GM23338 (cell line): ENCODE measurements around the gene NUP214. TPM values are rescaled to one million over a fixed set of nuclear protein-coding genes. Genes with fewer than 3 reads are reported as not detected.

ENCODE experiments used
- ATAC-seq: fragments of 200-7000 bp; cut with Tn5 transposase; 3 replicates; pipeline ENCODE4 v1.9.1; 2020
- DNase-seq: peaks from one replicate; pipeline ENCODE4 v3.0.0-alpha.2; 2015; ENCODE audit warnings: low spot score
- H2AFZ ChIP-seq: fragments of 200-600 bp; sonication (generic); 2 replicates; pipeline ENCODE4 v1.8.0; 2016; ENCODE audit warnings: antibody characterized with exemption, mild to moderate bottlenecking, moderate library complexity
- H3F3A ChIP-seq: fragments of 200-600 bp; sonication (generic); replicated peaks from 2 replicates; pipeline ENCODE4 v1.8.0; 2017; ENCODE audit warnings: antibody characterized with exemption, mixed run types, low read depth
- H3K27ac ChIP-seq: fragments of 200-600 bp; sonication (generic); 2 replicates; pipeline ENCODE4 v1.6.1; 2016; ENCODE audit warnings: low read depth
- H3K27me3 ChIP-seq: fragments of 200-600 bp; sonication (generic); 2 replicates; pipeline ENCODE4 v1.8.0; 2016; ENCODE audit warnings: mild to moderate bottlenecking, mixed run types, moderate library complexity; ENCODE audit not compliant: insufficient read depth
- H3K36me3 ChIP-seq: fragments of 200-600 bp; sonication (generic); 2 replicates; pipeline ENCODE4 v1.8.0; 2016; ENCODE audit warnings: mild to moderate bottlenecking; ENCODE audit not compliant: insufficient read depth
- H3K4me1 ChIP-seq: fragments of 200-600 bp; sonication (generic); 2 replicates; pipeline ENCODE4 v1.8.0; 2016; ENCODE audit warnings: mild to moderate bottlenecking, moderate library complexity; ENCODE audit not compliant: insufficient read depth
- H3K4me2 ChIP-seq: fragments of 200-600 bp; sonication (generic); 2 replicates; pipeline ENCODE4 v1.7.1; 2017; ENCODE audit warnings: mixed run types
- H3K4me3 ChIP-seq: fragments of 200-600 bp; sonication (generic); 2 replicates; pipeline ENCODE4 v1.6.1; 2016; ENCODE audit warnings: mixed run types
- H3K79me2 ChIP-seq: fragments of 200-600 bp; sonication (generic); replicated peaks from 2 replicates; pipeline ENCODE4 v1.8.0; 2017; ENCODE audit warnings: mild to moderate bottlenecking; ENCODE audit not compliant: insufficient read depth
- H3K9me2 ChIP-seq: fragments of 200-600 bp; sonication (generic); 2 replicates; pipeline ENCODE4 v1.8.0; 2017; ENCODE audit not compliant: insufficient read depth
- H4K20me1 ChIP-seq: fragments of 200-600 bp; sonication (generic); replicated peaks from 2 replicates; pipeline ENCODE4 v1.8.0; 2017; ENCODE audit warnings: mild to moderate bottlenecking; ENCODE audit not compliant: insufficient read depth
- H3K27ac Mint-ChIP-seq: 2 replicates; pipeline ENCODE4 v1.8.0; 2020; ENCODE audit warnings: inconsistent platforms, mild to moderate bottlenecking, moderate library complexity, mixed read lengths
- H3K27me3 Mint-ChIP-seq: 3 replicates; pipeline ENCODE4 v1.8.0; 2022; ENCODE audit warnings: low read depth, mild to moderate bottlenecking, moderate library complexity, mixed read lengths, inconsistent platforms; ENCODE audit not compliant: insufficient read depth, poor library complexity
- H3K36me3 Mint-ChIP-seq: 3 replicates; pipeline ENCODE4 v1.8.0; 2021; ENCODE audit warnings: low read depth, mild to moderate bottlenecking, inconsistent platforms, moderate library complexity, mixed read lengths
- H3K4me1 Mint-ChIP-seq: 3 replicates; pipeline ENCODE4 v1.8.0; 2020; ENCODE audit warnings: mild to moderate bottlenecking, inconsistent platforms, mixed read lengths
- H3K4me3 Mint-ChIP-seq: 3 replicates; pipeline ENCODE4 v1.8.0; 2021; ENCODE audit warnings: moderate library complexity, mild to moderate bottlenecking, inconsistent platforms, mixed read lengths
- H3K9me3 Mint-ChIP-seq: 3 replicates; pipeline ENCODE4 v1.8.0; 2020; ENCODE audit warnings: moderate library complexity, mild to moderate bottlenecking, inconsistent platforms, mixed read lengths
- CREB1 ChIP-seq: fragments of 250-450 bp; sonication (Bioruptor Pico); IDR thresholded peaks from 2 replicates; pipeline ENCODE4 v1.5.0; 2020; ENCODE audit warnings: low read depth, mild to moderate bottlenecking, moderate library complexity
- CTCF ChIP-seq, 2 experiments: fragments of 200-600 bp in 1 of 2; sonication (generic) in 1 of 2; conservative IDR thresholded peaks; 2 replicates each; pipeline versions ENCODE4 v1.5.1 to v1.6.1; 2016 to 2017; ENCODE audit warnings: antibody characterized with exemption in 2 of 2, low read depth in 2 of 2, mild to moderate bottlenecking in 2 of 2, moderate library complexity in 1 of 2
- EZH2 ChIP-seq: fragments of 200-600 bp; sonication (generic); IDR thresholded peaks from one replicate; pipeline ENCODE4 v1.8.0; 2017; ENCODE audit warnings: antibody characterized with exemption, mild to moderate bottlenecking, low read depth; ENCODE audit not compliant: unreplicated experiment
- EZH2phosphoT487 ChIP-seq: fragments of 200-600 bp; sonication (generic); IDR thresholded peaks from one replicate; pipeline ENCODE4 v1.8.1; 2018; ENCODE audit warnings: antibody characterized with exemption; ENCODE audit not compliant: unreplicated experiment
- JUNB ChIP-seq: IDR thresholded peaks from one replicate; pipeline ENCODE4 v1.6.1; 2016; ENCODE audit warnings: antibody characterized with exemption; ENCODE audit not compliant: unreplicated experiment
- NANOG ChIP-seq: IDR thresholded peaks from 2 replicates; pipeline ENCODE4 v1.6.1; 2016; ENCODE audit warnings: antibody characterized with exemption, borderline replicate concordance
- POLR2AphosphoS5 ChIP-seq: IDR thresholded peaks from 2 replicates; pipeline ENCODE4 v1.6.1; 2016; ENCODE audit warnings: antibody characterized with exemption, low read depth
- STAT1 ChIP-seq: IDR thresholded peaks from one replicate; pipeline ENCODE4 v1.6.1; 2016; ENCODE audit warnings: antibody characterized with exemption; ENCODE audit not compliant: unreplicated experiment
- ZNF114 ChIP-seq: fragments of 250-450 bp; sonication (Bioruptor Pico); IDR thresholded peaks from 2 replicates; pipeline ENCODE4 v1.5.0; 2020; ENCODE audit warnings: mild to moderate bottlenecking, moderate library complexity
- ZNF331 ChIP-seq: fragments of 250-450 bp; sonication (Bioruptor Pico); IDR thresholded peaks from 2 replicates; pipeline ENCODE4 v1.5.0; 2020; ENCODE audit warnings: low read depth, mild to moderate bottlenecking, moderate library complexity
- ZNF462 ChIP-seq: fragments of 250-450 bp; sonication (Bioruptor Pico); IDR thresholded peaks from 2 replicates; pipeline ENCODE4 v1.5.0; 2020; ENCODE audit warnings: mild to moderate bottlenecking, moderate library complexity
- polyA plus RNA-seq: library from polyadenylated mRNA; unstranded; fragments of >200 nt; fragmentation: Nextera tagmentation; extraction: Ambion mirVana; gene quantifications from 2 replicates; pipeline ENCODE4 v1.2.1, GENCODE V29; 2016
- total RNA-seq: library from RNA; depleted of rRNA; stranded (reverse); fragments of >200 nt; shearing (Covaris generic); gene quantifications from 2 replicates; pipeline ENCODE4 v1.2.3, GENCODE V29; 2014

The NUP214 gene
- total and polyA plus RNA-seq, 2 experiments from 2014 or later, result 36.0 to 57.0 TPM

- no peaks in the 10 kb centered on the region for H3K9me3 Mint-ChIP-seq
- Histone ChIP-seq H3K36me3 (no peaks in the 10 kb centered on the region), H3K9me2 (no peaks in the 10 kb centered on the region), H3K27me3 (no peaks in the 10 kb centered on the region), H3K79me2 (no peaks in the 10 kb centered on the region), H3K4me3 (no peak overlapping the region), H3K27ac (no peak overlapping the region), H3K4me1 (no peaks in the 10 kb centered on the region), H3F3A (0 out of 2 replicates have a peak, but pooled peaks cover 9% of the 10 kb centered on the region), H3K4me2 (no peak overlapping the region), H4K20me1 (no peaks in the 10 kb centered on the region), H2AFZ (no peak overlapping the region)
- DNase-seq (peak; percentile 3), ATAC-seq (peak; percentile 17; the same call in 2 of the 3 replicates)
- no peak overlapping the region for H3K27ac Mint-ChIP-seq
- H3K27me3 Mint-ChIP-seq, result peaks cover 12% of the 10 kb centered on the region
- H3K36me3 Mint-ChIP-seq, result no peaks in the 10 kb centered on the region
- peaks cover 10% of the 10 kb centered on the region for H3K4me1 Mint-ChIP-seq
- H3K4me3 Mint-ChIP-seq, result no peak overlapping the region
- TF ChIP-seq EZH2phosphoT487 (no peak), EZH2 (no peak), CREB1 (CRISPR knock-in tag) (no peak), ZNF114 (CRISPR knock-in tag) (no peak), JUNB (no peak), NANOG (no peak), CTCF (conservative IDR thresholded peaks at IDR 0.05; ENCODE audit: low read depth in 2 of 2) (no peak)
Observed at GRCh38 chr9:131253891-131254491, 128.6 kb downstream of the NUP214 start.

GRCh38 chr9:131254626-131255025 is 129.2 kb downstream of the NUP214 start:
- H3K27me3 Mint-ChIP-seq, result peaks cover 12% of the 10 kb centered on the region
- Histone ChIP-seq H3K27me3 (no peaks in the 10 kb centered on the region), H3K9me2 (no peaks in the 10 kb centered on the region), H3K4me1 (no peaks in the 10 kb centered on the region), H2AFZ (no peak overlapping the region), H3F3A (0 out of 2 replicates have a peak, but pooled peaks cover 9% of the 10 kb centered on the region), H3K79me2 (no peaks in the 10 kb centered on the region), H4K20me1 (no peaks in the 10 kb centered on the region), H3K36me3 (no peaks in the 10 kb centered on the region), H3K4me3 (no peak overlapping the region), H3K4me2 (no peak overlapping the region), H3K27ac (no peak overlapping the region)
- DNase-seq, result no peak
- H3K9me3 Mint-ChIP-seq, result no peaks in the 10 kb centered on the region
- no peak overlapping the region for H3K4me3 Mint-ChIP-seq
- H3K36me3 Mint-ChIP-seq, result no peaks in the 10 kb centered on the region; the same call in 2 of the 3 replicates
- ATAC-seq, result no peak
- H3K4me1 Mint-ChIP-seq, result peaks cover 13% of the 10 kb centered on the region
- H3K27ac Mint-ChIP-seq, result no peak overlapping the region
- TF ChIP-seq CREB1 (CRISPR knock-in tag), result no peak
- TF ChIP-seq EZH2phosphoT487, result no peak
- no peak for TF ChIP-seq CTCF (conservative IDR thresholded peaks at IDR 0.05; ENCODE audit: low read depth in 2 of 2)
- no peak for TF ChIP-seq STAT1
- TF ChIP-seq ZNF331 (CRISPR knock-in tag), result no peak
- TF ChIP-seq ZNF462 (CRISPR knock-in tag), result no peak
- no peak for TF ChIP-seq POLR2AphosphoS5
- no peak for TF ChIP-seq ZNF114 (CRISPR knock-in tag)
- no peak for TF ChIP-seq JUNB
- no peak for TF ChIP-seq NANOG
